GM21515 (cell line): ENCODE results near the gene SART1.
"Not testable (repeated sequence)": the region's sequence is repeated elsewhere in the genome, so short reads cannot be mapped to it uniquely, and the experiment has no call there.

Experiments used
- ATAC-seq: cut with Tn5 transposase; IDR thresholded peaks from one replicate; pipeline ENCODE4 v1.9.1; 2021; ENCODE audit not compliant: unreplicated experiment

The SART1 gene

GRCh38 chr11:65931773-65932557 is 29.6 kb upstream of the SART1 start:
- no peak for ATAC-seq

GRCh38 chr11:65932558-65932919 is 29.0 kb upstream of the SART1 start:
- ATAC-seq, result no peak

- no peak for ATAC-seq
Measured at GRCh38 chr11:65934014-65934413, 27.5 kb upstream of the SART1 start.

- ATAC-seq, result no peak
Measured at GRCh38 chr11:65937766-65938165, 23.8 kb upstream of the SART1 start.

GRCh38 chr11:65941720-65942310 is 19.7 kb upstream of the SART1 start:
- no peak for ATAC-seq

- no peak for ATAC-seq
Measured at GRCh38 chr11:65942531-65942930, 19.0 kb upstream of the SART1 start.

- ATAC-seq, result no peak
Measured at GRCh38 chr11:65944191-65944590, 17.3 kb upstream of the SART1 start.

- no peak for ATAC-seq
Measured at GRCh38 chr11:65944767-65945166, 16.8 kb upstream of the SART1 start.

GRCh38 chr11:65945430-65945911 is 16.1 kb upstream of the SART1 start, which contains the start of gene TSGA10IP:
Gene TSGA10IP, plus strand, starts transcription at chr11:65945480. Its CDS starts 196 bp downstream, at chr11:65945676.
- ATAC-seq, result no peak

- no peak for ATAC-seq
Measured at GRCh38 chr11:65945941-65946558, 15.5 kb upstream of the SART1 start.

GRCh38 chr11:65946655-65947054 is 14.9 kb upstream of the SART1 start:
- no peak for ATAC-seq

GRCh38 chr11:65947133-65947532 is 14.4 kb upstream of the SART1 start:
- ATAC-seq, result no peak

GRCh38 chr11:65947603-65948125 is 13.9 kb upstream of the SART1 start:
- no peak for ATAC-seq

GRCh38 chr11:65950711-65951110 is 10.8 kb upstream of the SART1 start:
- not testable (repeated sequence) for ATAC-seq

GRCh38 chr11:65951641-65952040 is 9.9 kb upstream of the SART1 start:
- ATAC-seq, result not testable (repeated sequence)

GRCh38 chr11:65952052-65952521 is 9.4 kb upstream of the SART1 start:
- ATAC-seq, result no peak

GRCh38 chr11:65953471-65953870 is 8.1 kb upstream of the SART1 start:
- ATAC-seq, result no peak

- ATAC-seq, result no peak
Measured at GRCh38 chr11:65954771-65955170, 6.8 kb upstream of the SART1 start.

- no peak for ATAC-seq
Measured at GRCh38 chr11:65958291-65958690, 3.2 kb upstream of the SART1 start.

GRCh38 chr11:65958774-65959420 is 2.6 kb upstream of the SART1 start:
- ATAC-seq, result no peak

GRCh38 chr11:65960824-65961266 is 689 bp upstream of the SART1 start:
- ATAC-seq, result no peak
